HEK293 (cell line): ENCODE data around the gene GPR162.

Experiments used
- ZNF214 ChIP-seq: fragments of 450-650 bp; formaldehyde crosslinking; IDR thresholded peaks from 2 replicates; pipeline ENCODE4 v1.5.1; 2017; ENCODE audit warnings: missing biosample characterization, mild to moderate bottlenecking, missing genetic modification characterization, borderline replicate concordance
- ZNF596 ChIP-seq: fragments of 450-650 bp; IDR thresholded peaks from 2 replicates; pipeline ENCODE4 v1.5.0; 2018; ENCODE audit warnings: missing biosample characterization, mild to moderate bottlenecking, missing genetic modification characterization, moderate library complexity

DNA sequence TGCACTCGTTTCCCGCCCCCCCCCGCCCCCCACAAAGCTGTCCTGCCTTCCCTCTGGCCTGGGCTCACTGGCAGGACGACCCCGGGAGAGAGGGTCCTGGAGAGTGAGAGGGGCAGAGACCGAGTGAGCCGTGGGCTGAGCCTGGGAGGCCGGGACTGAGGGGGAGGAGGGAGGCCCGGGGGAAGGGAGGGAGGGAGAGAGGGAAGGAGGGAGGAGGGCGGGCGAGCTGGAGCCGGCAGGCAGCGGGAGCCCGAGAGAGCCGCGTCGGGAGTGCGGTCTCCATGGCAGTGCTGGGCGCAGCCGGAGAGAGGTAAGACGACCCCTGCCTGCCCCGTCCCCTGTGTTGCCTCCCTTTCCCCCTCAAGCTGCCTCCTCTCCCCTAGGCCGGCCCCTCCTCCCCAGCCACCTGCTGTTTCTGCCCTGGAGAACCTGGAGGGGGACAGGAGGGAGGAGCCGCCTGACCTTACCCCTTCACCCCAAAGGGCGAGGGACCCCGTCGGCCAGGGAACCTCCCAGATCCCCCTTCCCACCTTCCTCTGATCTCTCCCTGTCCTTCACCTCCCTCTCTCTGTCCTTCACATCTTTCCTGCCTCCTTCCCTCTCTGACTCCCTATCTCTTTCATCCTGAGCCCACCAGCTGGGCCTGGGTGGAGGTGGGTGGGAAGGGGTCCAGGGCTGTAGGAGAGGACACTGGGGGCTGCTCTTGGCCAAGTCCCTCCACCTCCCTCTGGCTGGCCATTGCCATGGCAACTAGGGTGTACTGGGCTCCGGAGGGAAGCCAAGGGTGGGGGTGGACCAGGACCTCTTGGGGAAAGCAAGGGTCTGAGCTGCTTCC, at the start of gene GPR162:
- no peak for TF ChIP-seq ZNF214 (tag by site-specific recombination)
- TF ChIP-seq ZNF596, result no peak
